Stimulated activated CD4-positive, alpha-beta T cell treated with anti-CD3 and anti-CD28 coated beads, Interleukin-12 subunit alpha, Interleukin-12 subunit beta, amount 100 ng/mL, for 48 hours (primary cell): Measurements from ENCODE around the gene ARSJ.
"Not testable (repeated sequence)": the region's sequence is repeated elsewhere in the genome, so short reads cannot be mapped to it uniquely, and the experiment has no call there.

Experiments used
- DNase-seq, 3 donors: peaks; one replicate each; pipeline ENCODE4 v3.0.0-alpha.2; 2020; ENCODE audit warnings: low read depth in 2 of 3, low spot score in 1 of 3

ARSJ gene

DNA sequence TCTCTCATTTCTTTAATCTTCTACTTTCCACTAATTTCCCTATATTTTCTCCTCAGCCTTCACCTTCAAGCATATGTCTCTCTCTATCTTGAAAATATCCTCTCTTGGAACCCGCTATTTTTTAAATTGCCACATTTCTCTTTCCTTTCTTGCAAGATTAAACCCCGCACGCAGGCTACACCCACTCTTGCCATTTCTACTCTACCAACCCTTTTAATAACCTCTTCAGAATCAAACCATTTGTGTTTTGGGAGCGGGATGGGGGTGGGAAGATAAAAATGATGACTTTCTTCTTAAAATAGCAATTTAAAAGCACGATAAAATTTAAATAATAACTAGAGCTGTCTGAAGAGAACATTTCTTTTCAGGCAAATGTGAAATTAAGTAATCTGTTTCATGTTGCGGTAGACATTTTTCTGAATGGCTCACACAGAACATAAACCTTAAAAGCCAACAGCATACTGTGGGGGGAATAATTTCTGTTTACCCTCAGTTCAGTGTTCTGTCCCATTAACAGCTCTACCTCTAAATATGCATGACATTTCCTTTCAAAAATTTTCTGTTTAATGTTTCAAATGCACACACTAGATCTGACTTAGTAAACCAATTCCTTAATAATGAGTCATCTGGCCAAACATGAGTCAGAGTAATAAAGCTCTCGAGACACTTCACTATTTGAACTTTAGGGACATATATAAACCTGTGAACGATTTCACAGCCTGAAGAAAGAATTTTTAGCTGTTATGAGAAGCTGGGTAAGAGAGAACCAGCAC lies 20.5 kb downstream of the ARSJ start:
- no peak for DNase-seq

DNA sequence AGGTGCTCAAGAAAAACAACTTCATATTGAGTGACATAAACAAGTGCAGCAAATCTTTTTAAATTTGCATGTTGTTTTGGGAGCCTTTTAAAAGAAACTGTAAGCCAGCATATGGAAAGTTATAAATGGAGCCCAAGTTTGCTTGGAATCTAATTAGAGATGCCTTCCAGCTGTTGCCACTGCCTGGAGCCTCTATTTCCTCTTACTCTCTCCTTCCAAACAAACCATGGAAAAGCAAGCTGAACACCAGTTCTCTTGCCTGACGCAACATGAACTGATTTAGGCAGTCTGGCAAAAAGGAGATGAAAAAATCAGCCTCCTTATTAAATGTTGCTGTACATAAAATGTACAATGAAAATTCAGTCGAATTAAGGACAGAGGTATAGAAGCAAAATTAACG lies 21.5 kb downstream of the ARSJ start:
- DNase-seq: no peak

DNA sequence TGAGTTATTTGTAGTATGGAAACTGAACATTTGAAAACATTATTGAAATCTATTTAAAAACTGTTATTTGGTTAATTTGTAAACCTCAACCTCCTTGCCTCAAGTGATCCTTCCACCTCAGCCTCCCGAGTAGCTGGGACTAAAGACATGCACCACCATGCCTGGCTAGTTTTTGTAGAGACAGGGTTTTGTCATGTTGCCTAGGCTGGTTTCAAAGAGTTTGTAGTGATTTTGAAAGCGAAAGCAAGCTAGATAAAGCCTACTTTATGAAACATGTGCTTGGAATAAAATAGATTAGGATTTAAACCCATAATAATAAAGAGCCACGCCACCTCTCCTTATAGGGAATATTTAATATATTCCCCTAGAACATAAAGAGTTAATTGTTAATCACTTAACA lies 23.5 kb downstream of the ARSJ start:
- DNase-seq: no peak

DNA sequence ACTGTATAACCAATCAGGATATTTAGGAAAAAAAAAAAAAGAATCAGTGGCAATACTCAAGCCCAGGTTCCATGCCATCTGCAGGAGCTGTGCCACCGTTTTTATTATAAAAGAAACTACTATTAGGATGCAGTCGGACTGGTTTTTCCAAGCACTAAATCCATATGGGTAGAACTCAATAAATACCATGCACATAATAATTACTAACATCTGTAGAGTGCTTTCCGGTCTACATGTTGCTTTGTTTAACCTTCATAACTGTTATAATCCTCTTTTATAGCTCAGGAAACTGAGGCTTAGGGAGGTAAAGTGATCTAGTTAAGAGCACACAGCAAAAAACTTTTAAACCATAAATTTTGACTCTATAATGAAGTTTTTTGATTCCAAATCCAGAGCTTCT lies 24.0 kb downstream of the ARSJ start:
- DNase-seq: no peak

DNA sequence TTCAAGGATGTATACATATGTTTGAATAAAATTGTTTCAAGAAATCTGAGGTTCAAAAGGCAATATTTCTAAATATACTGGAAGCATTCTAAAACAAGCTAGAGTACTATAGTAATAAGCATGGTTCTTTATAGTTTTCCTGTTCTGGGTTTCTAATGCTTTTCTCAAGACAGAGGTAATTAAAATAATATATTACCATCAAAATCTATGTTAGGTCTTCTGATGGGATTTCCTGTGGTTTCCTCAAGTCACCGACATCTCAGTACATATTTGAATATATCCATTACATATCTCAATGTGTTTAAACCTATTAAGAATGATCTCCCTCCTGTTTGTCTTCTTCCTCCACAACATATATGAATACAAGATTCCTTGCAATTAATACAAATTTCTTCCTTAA lies 25.6 kb downstream of the ARSJ start:
- no peak for DNase-seq

DNA sequence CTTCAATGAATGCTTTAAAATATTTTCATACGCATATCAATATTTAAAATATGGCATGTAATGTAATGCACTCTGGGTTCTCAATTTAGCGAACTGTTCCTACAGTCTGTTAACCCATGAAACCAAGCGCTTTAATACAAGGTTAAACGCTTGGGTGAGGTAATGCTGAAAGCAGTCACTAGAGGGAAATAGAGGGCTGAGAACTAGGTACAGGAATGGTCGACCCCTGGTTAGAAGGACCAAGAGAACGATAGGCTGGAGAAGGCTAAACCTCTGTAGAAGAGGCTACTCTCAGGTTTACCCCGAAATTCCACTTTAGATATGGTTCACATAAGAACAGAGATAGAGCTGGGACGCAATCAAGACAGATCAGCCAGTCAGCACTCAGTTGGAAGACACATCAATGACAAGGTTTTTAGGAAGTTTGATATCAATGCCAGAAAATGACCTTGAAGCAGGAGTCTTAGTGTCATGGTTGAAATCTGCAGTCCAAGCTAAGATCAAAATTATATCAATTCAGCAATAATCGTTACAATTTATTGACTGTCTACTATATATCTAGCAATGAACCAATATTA lies 26.9 kb downstream of the ARSJ start:
- DNase-seq: peak in 1 of 3 donors; percentile 42

DNA sequence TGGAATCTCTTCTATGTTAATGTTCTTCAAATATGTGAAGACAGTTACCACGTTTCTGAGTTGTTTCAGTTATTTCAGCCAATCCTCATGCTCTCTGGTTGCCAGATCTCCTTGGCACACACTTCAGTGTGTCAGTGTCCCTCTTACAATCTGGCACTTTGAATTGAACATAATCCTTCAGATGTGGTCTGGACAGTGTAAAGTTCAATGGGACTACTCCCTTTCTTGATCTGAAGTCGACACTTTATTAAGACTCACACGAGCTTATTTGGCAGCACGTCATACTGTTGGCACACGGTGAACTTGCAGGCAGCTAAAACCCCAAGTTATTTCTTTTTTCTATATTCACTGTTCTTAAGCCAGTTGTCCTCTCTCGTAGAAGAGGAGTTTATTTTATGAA lies 28.2 kb downstream of the ARSJ start:
- no peak for DNase-seq

DNA sequence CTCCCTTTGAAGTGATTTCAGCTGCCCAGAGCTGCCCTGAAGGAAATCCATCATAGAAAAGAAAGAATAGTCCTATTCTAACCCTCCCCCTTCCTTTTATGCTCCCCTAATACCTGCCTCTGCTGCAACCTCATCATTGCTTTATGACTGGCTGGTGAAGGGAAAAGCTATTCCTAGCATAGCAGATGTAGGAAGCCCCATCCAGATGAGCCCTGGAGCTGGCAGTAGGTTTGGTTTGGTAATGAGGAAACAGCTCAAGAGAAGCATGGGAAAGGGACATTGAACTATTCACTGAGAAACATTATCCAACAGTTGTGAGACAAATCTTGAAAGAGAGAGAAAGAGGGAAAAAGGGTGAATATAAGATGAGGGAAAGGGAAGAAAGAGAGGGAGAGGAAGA lies 29.2 kb downstream of the ARSJ start:
- no peak for DNase-seq

DNA sequence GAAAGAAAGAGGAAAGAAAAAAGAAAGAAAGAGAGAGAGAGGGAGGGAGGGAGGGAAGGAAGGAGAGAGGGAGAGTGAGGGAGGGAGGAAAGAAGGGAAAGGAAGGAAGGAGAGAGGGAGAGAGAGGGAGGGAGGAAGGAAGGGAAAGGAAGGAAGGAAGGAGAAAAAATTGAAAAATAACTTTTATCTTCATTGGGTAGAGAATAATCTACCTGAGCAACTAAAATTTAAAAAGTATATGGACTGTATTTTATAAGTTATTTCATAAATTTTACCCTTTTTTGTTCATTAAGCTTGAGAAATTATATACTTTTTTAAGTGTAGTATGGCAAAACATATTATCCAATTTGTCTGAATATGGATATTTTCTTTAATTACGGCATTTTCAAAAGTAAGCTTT lies 32.0 kb downstream of the ARSJ start:
- DNase-seq: no peak

DNA sequence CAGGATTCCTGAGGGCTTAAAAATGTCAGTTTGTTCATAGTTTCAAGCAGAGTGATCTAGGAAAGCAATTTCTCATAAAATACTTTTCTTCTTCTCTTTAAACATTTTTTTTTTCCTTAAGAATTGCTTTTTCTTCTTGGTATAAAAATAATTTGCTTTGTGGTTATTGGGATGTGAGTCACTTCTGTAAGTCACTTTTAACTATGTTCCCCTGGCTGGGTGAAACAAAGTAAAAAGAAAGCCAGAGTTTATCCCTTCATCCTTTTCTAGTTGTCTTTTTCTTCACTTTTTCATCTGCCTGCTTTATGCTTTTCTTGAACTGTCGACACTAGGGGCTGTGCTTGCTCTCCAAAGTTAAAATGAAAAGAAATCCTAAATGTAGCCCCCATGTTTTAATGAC lies 33.5 kb downstream of the ARSJ start:
- DNase-seq: no peak

DNA sequence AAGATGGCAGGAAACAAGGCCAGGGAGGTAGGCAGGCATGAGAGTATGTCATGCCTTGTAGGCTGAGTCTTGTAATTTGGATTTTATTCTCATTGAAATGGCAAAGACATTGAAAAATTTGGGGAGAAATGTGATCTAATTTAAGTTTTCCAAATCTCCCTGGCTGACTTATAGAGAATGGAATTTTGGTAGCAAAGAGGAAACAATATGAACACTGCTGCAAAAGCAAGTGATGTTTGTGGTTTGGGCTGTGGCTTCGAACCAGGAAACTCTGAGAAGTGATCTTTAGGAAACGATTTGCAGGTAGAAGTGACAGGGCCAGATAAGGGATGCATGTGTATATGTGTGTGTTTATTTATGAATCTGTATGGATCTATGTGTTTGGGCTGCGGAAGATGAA lies 35.6 kb downstream of the ARSJ start:
- no peak for DNase-seq

DNA sequence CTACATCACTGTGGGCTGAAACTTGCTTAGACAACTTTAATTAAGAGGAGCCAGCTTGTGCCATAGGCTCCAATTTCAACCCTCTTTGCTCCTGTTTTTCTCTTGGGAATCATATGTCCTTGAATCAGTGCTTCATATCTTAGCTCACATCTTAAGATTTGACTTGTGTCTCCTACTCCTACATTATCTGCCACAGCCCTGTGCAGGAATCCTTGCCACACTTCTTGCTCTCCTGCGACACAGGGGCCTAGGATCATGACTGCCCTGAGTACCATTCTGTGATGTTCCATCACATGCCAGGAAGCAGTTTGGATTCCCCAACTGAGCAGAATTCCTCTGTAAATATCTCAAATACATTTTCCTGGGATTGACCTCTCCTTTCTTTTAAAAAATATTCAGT lies 36.4 kb downstream of the ARSJ start:
- DNase-seq: no peak

DNA sequence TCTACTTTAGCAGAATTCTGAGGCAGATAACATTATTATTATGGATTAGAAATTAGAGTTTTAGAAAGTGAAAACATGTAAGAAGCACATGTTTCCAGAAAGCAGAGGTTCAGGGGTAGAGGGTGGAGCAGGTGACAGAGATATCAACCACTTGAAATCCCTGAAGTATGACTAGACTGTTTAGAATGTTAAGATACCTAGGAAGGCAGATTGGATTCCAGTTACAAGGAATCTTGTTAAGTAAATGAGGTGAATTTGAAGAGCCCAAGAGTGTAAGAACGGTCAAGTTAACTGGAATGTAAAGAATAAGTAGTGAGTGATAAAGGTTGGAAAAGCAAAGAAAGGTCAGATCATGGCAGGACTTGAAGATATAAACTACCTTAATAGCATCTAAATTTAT lies 37.6 kb downstream of the ARSJ start:
- DNase-seq: no peak

DNA sequence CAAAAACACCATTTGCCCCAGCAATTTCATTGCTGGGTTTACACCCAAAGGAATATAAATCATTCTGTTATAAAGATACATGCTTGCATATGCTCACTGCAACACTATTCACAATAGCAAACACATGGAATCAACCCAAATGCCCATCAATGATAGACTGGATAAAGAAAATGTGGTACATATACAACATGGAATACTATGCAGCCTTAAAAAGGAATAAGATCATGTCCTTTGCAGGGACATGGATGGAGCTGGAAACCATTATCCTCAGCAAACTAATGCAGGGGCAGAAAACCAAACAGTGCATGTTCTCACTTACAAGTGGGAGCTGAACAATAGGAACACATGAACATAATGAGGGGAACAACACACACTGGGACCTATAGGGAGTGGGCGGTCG lies 39.3 kb downstream of the ARSJ start:
- DNase-seq: not testable (repeated sequence)

DNA sequence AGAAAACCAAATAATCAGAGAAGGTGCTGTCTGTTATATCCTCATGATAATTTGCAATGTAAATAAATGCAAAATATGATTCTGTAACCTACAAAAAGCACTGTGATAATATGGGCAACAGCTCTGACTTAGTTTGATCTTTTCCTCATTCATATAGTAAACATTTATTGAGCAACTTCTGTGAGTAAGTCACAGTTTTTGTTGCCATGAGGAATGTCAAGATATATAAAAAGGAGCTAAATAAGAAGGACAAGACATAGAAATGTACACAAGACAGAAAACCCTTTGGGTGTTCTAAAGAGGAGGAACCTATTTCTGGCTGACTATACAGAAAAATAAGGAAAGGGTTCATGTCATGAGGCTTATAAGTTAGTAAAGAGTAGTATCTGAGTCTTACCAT lies 44.3 kb downstream of the ARSJ start:
- no peak for DNase-seq

DNA sequence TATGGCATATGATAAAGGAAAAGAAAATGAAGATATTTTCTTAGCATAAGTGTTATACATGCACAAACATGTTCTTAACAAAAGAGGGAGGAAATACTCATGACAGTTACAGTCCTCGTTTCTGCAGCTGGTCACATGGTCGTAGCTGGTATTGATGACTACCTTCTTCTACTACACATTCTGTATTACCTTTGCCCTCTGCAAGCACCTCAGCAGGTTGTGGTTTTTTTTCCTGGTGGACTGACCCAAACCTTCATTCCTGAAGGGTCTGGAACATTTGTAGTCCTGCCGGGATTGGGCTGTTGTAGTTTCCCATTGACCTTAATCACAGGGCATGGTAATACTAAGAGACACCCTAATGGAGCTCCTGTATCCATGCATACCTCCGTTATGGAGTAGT lies 54.7 kb downstream of the ARSJ start:
- not testable (repeated sequence) for DNase-seq

DNA sequence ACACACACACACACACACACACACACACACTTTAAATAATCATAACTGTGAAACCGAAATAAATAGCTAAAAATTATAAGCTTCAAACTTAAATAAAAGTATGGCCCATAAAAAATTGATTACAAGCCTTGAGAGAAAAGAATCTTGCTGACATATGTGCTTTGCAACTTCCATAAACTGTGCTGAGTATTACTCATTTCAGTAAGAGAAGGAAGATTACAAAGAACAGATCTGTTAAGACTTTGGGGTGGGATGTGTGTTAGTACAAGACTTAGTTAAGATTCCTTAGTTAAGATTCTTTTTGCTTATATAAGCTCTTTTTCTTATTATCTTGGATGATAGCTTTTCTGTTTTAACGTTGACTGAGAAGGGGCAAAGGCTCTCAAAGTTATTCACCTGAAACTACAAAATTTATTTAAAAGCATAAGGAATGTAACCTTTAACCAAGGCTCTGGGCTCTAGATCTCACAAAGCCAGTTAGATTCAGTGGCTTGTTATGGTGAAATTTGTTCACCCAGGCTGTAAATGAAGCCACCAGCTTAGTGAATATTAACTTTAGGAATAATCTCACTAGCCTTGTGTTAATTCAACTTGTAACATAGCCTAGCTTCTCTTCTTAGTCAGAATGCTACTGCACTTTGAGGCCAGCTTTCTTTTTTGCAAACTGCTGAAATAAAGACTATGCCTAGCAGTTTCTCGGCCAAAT lies 58.2 kb downstream of the ARSJ start:
- DNase-seq: no peak

DNA sequence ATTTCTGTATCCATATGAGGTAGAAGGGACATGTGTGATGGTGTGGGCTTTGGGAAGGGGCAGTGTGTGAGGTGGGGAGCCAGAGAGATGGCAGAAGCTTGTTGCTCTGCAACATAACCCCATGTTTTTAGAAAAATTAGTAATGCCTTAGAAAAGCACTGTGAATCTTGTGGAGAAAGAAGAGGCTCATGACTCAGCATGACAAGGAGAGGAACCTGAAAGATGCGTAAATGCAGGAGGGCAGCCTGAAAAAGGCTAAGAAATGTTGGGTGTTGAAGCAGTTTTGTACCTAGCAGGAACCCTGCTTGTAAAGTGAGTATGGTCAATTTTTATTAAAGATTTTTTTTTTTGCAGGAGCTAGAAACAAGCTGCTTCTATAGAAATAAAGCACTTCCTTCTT lies 59.8 kb downstream of the ARSJ start:
- DNase-seq: no peak

DNA sequence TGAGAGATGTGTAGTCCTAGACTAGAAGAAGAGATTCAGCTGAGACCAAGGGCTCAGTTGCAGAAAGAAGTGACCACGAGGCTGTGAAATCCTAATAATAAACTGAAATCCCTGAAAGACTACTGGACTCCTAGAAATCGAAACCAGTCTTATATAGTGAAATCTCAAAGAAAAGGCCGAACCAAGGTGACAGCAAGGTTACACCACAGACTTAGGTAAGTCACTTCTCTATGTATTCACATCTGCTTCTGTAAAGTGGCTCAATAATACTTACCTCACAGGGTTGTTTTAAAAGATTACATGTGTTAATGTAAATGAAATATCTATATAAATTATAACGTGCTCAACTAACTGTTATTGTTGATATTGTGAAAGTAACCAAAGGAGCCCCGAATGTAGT lies 60.3 kb downstream of the ARSJ start:
- DNase-seq: no peak

DNA sequence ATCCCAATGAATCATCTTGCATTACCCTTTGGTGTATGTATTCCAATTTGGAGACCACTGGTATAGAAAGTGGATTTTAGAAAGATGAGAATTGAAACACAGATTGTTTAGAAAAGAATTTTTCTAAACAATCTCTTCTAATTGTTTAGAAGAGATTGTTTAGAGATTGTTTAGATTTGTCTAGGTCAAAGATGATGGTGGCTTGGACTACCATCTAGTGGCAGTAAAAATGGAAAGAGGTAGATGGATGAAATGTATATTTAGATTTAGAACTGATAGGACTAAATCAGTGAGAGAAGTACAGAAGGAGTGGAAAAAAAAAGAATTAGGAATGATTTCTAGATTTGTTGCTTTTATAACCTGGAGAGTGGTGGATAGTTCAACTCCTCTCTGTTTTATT lies 70.6 kb downstream of the ARSJ start:
- DNase-seq: no peak

DNA sequence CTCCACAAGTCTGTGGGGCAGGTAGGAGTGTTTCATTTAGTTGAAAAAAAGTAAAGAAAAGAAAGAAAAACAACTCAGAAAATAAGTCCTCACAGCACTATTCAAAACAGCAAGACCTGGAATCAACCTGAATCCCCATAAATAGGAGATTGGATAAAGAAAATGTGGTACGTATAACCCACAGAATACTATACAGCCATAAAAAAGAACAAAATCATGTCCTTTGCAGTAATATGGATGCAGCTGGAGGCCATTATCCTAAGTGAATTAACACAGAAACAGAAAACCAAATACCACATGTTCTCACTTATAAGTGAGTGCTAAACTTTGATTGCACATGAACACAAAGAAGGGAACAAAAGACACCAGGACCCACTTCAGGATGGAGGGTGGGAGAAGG lies 71.9 kb downstream of the ARSJ start:
- no peak for DNase-seq

DNA sequence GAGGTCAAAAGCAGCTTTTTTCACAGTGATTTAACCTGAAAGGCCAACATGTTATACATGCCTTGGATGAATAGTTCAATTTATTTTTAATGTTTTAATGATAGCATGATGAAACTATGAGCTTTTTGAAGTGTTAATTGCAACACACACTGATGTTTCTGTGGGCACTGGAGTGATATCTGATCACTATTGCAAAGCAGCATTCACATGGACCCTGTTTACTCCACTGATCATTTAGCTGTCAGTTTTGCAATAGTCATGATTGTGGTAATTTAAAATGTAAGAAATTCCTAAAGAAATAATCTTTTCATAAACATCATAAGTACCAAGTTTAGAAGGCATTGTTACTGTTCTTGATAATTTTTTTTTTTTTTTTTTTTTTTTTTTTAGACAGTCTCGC lies 74.1 kb downstream of the ARSJ start:
- DNase-seq: no peak

DNA sequence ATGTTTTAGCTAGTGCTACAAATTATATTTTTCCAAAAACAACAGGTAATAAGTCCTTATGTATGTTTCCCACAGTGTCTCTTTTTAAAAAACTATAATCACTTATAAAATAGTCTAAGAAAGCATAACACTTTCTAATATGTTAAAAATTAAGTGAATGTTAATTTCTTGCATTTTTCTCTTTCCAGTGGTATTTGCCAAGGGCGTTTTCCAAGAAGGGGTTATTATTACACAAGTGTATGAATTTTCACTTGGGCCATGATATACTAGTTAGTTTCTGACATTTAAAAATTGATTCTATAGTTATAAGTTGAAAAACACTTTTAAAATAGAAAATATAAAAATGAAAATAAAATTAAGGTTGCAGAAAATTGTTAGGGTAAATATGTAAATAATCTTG lies 74.6 kb downstream of the ARSJ start:
- no peak for DNase-seq
